Midbrain (tissue), 1 donor: ENCODE measurements around the gene SYT12.

Source experiments
- DNase-seq: peaks from one replicate; lab custom pipeline; 2025; lab: John Stamatoyannopoulos, UW

The SYT12 gene

GRCh38 chr11:67027943-67028542 lies 5.1 kb downstream of the SYT12 start:
- no peak for DNase-seq

- no peak for DNase-seq
These were observed 6.2 kb downstream of the SYT12 start for GRCh38 chr11:67029146-67029545.

GRCh38 chr11:67030976-67031375 lies 8.0 kb downstream of the SYT12 start:
- DNase-seq, result no peak

GRCh38 chr11:67031791-67032561 lies 9.0 kb downstream of the SYT12 start:
- DNase-seq, result no peak

GRCh38 chr11:67032830-67033551 lies 10.1 kb downstream of the SYT12 start:
- DNase-seq, result peak; percentile 3

GRCh38 chr11:67033661-67034166 lies 10.8 kb downstream of the SYT12 start:
- DNase-seq, result peak; percentile 40

- DNase-seq, result no peak
These were observed 11.4 kb downstream of the SYT12 start for GRCh38 chr11:67034350-67034749.

GRCh38 chr11:67040147-67040546 lies 17.2 kb downstream of the SYT12 start:
- no peak for DNase-seq

- DNase-seq, result no peak
These were observed 18.7 kb downstream of the SYT12 start for GRCh38 chr11:67041602-67042001.

- no peak for DNase-seq
These were observed 20.8 kb downstream of the SYT12 start for GRCh38 chr11:67043572-67044349.

- no peak for DNase-seq
These were observed 21.6 kb downstream of the SYT12 start for GRCh38 chr11:67044496-67044895.

- DNase-seq, result no peak
These were observed 22.4 kb downstream of the SYT12 start for GRCh38 chr11:67045314-67045713.

- no peak for DNase-seq
These were observed 25.7 kb downstream of the SYT12 start for GRCh38 chr11:67048515-67049130.

GRCh38 chr11:67050139-67050538 lies 27.2 kb downstream of the SYT12 start:
- DNase-seq, result no peak

- DNase-seq, result no peak
These were observed 28.4 kb downstream of the SYT12 start for GRCh38 chr11:67051180-67051893.

GRCh38 chr11:67051945-67052488 lies 29.1 kb downstream of the SYT12 start:
- DNase-seq, result no peak

- DNase-seq, result no peak
These were observed 30.0 kb downstream of the SYT12 start for GRCh38 chr11:67052891-67053290.

- DNase-seq, result peak; percentile 3
These were observed 31.0 kb downstream of the SYT12 start for GRCh38 chr11:67053896-67054329.

- no peak for DNase-seq
These were observed 31.5 kb downstream of the SYT12 start for GRCh38 chr11:67054346-67054835.

GRCh38 chr11:67054836-67055523 lies 32.0 kb downstream of the SYT12 start:
- no peak for DNase-seq
